ENCODE results near the gene S100A5.

DNA sequence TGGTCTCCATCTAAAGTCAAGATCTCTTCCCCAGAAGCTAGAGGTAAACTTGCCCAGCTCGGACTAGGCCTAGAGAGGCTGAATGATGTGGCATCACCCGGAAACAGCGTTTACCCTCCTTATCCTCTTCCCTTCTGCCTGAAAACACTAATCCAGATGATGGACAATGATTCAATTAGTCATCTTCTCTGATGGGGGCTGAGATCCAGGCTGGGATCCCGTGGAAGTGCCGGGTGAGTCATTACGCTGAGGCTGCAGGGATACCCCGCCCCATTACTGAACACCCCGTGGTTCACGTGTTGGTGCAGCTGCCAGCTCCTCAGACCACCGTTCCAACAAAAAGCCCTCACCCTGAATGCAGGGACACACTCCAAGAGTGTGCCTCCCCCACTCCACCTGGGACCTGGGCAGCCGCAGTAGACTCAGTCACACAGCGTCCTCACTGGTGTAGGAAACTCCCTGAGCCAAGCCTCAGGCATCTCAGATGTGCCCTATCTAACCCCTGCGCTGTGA lies 7.0 kb downstream of the S100A5 start:
- TF ChIP-seq CTCF (IDR thresholded peaks at IDR 0.05) (no peak), POLR2A (IDR thresholded peaks at IDR 0.05) (no peak)

Data from heart left ventricle (tissue), 13 donors.